H1 (cell line): ENCODE data around the gene OLA1. TPM values are rescaled to one million over a fixed set of nuclear protein-coding genes. Genes with fewer than 3 reads are reported as not detected.

Experiments used
- CTCF ChIA-PET: fragments of 300-600 bp; sonication (Branson Sonifier 250); formaldehyde crosslinking; loops from one replicate; lab custom pipeline; 2021; ENCODE audit not compliant: partially characterized antibody; lab: Charles Lee
- POLR2A ChIA-PET: fragments of 300-600 bp; sonication (Branson Sonifier 250); formaldehyde crosslinking; loops from one replicate; lab custom pipeline; 2021; ENCODE audit warnings: inconsistent platforms; ENCODE audit not compliant: partially characterized antibody; lab: Charles Lee
- DNase-seq, 2 experiments: peaks; one replicate each; pipeline versions ENCODE4 v3.0.0 to v3.0.0-alpha.2; 2010 to 2022; ENCODE audit warnings: low spot score in 2 of 2, low read depth in 1 of 2, mixed read lengths in 1 of 2
- FAIRE-seq: peaks from 2 replicates; lab custom pipeline; 2011; peaks lifted over from hg19 to GRCh38; lab: Jason Lieb, UNC
- H2AFZ ChIP-seq: 2 replicates; pipeline ENCODE4 v1.8.1; 2012; ENCODE audit warnings: low read length, inconsistent platforms
- H2AK5ac ChIP-seq: 2 replicates; pipeline ENCODE4 v1.6.1; 2013; ENCODE audit warnings: low read depth, low read length
- H2BK120ac ChIP-seq: replicated peaks from 2 replicates; pipeline ENCODE3; 2013; ENCODE audit warnings: low read depth, low read length, inconsistent platforms
- H2BK12ac ChIP-seq: 2 replicates; pipeline ENCODE4 v1.6.1; 2013; ENCODE audit warnings: low read depth, low read length
- H2BK15ac ChIP-seq: 2 replicates; pipeline ENCODE4 v1.6.1; 2013; ENCODE audit warnings: low read length
- H2BK20ac ChIP-seq: 2 replicates; pipeline ENCODE4 v1.6.1; 2013; ENCODE audit warnings: low read length
- H2BK5ac ChIP-seq: 2 replicates; pipeline ENCODE4 v1.6.1; 2013; ENCODE audit warnings: low read depth, low read length
- H3K14ac ChIP-seq: 2 replicates; pipeline ENCODE4 v1.6.1; 2013; ENCODE audit warnings: inconsistent platforms; ENCODE audit not compliant: insufficient read length
- H3K18ac ChIP-seq: 2 replicates; pipeline ENCODE4 v1.6.1; 2013; ENCODE audit warnings: low read length; ENCODE audit errors: extremely low read depth
- H3K23ac ChIP-seq: 2 replicates; pipeline ENCODE4 v1.6.1; 2013; ENCODE audit warnings: inconsistent platforms; ENCODE audit not compliant: insufficient read length
- H3K23me2 ChIP-seq: 2 replicates; pipeline ENCODE4 v1.6.1; 2013; ENCODE audit warnings: low read depth, low read length
- H3K27ac ChIP-seq: 2 replicates; pipeline ENCODE4 v1.6.1; 2011; ENCODE audit warnings: low read depth, low read length, inconsistent platforms
- H3K27me3 ChIP-seq, 4 experiments: replicated peaks in 1 of 4; 1 replicate in 1 of 4; 2 replicates in 3 of 4; pipeline versions ENCODE4 v1.6.1 to v1.8.1; 2011 to 2013; ENCODE audit warnings: low read length in 3 of 4, mild to moderate bottlenecking in 3 of 4, inconsistent platforms in 2 of 4, mixed read lengths in 2 of 4, moderate library complexity in 1 of 4; ENCODE audit not compliant: control insufficient read depth in 3 of 4, insufficient read depth in 3 of 4; ENCODE audit errors: extremely low read depth in 1 of 4
- H3K36me3 ChIP-seq, 4 experiments: 2 replicates each; pipeline versions ENCODE4 v1.6.1 to v1.8.1; 2011 to 2013; ENCODE audit warnings: mild to moderate bottlenecking in 4 of 4, low read length in 3 of 4, moderate library complexity in 2 of 4, control low read depth in 1 of 4, inconsistent platforms in 1 of 4; ENCODE audit not compliant: insufficient read depth in 4 of 4, control insufficient read depth in 2 of 4
- H3K4ac ChIP-seq: replicated peaks from 2 replicates; pipeline ENCODE3; 2013; ENCODE audit warnings: low read length, low read depth, mixed read lengths, inconsistent platforms; ENCODE audit not compliant: insufficient read length
- H3K4me1 ChIP-seq, 4 experiments: replicated peaks in 1 of 4; 1 replicate in 1 of 4; 2 replicates in 3 of 4; pipeline versions ENCODE4 v1.6.1 to v1.8.1; 2011 to 2013; ENCODE audit warnings: low read length in 3 of 4, inconsistent platforms in 2 of 4, mixed read lengths in 1 of 4; ENCODE audit not compliant: insufficient read depth in 4 of 4, control insufficient read depth in 3 of 4
- H3K4me2 ChIP-seq, 2 experiments: 2 replicates each; pipeline versions ENCODE4 v1.6.1 to v1.8.1; 2011 to 2013; ENCODE audit warnings: low read depth in 2 of 2, low read length in 2 of 2, control low read depth in 1 of 2, inconsistent platforms in 1 of 2, mild to moderate bottlenecking in 1 of 2; ENCODE audit not compliant: insufficient read depth in 1 of 2
- H3K4me3 ChIP-seq, 4 experiments: fragments of 200-600, 300-600 bp in 1 of 4; sonication (generic), shearing (Covaris generic), sonication (Bioruptor Twin) in 1 of 4; 2 replicates each; pipeline versions ENCODE4 v1.5.1 to v1.8.1; 2011 to 2016; ENCODE audit warnings: low read length in 4 of 4, low read depth in 3 of 4, control low read depth in 2 of 4, inconsistent platforms in 2 of 4, mild to moderate bottlenecking in 2 of 4, mixed read lengths in 1 of 4, moderate library complexity in 1 of 4; ENCODE audit not compliant: insufficient read depth in 2 of 4; ENCODE audit errors: extremely low read depth in 1 of 4
- H3K56ac ChIP-seq: replicated peaks from 2 replicates; pipeline ENCODE3; 2013; ENCODE audit warnings: low read depth, mild to moderate bottlenecking, mixed read lengths, low read length, inconsistent platforms; ENCODE audit not compliant: insufficient read length
- H3K79me1 ChIP-seq: 2 replicates; pipeline ENCODE4 v1.6.1; 2013; ENCODE audit warnings: low read depth, low read length, control low read depth
- H3K79me2 ChIP-seq, 2 experiments: 2 replicates each; pipeline versions ENCODE4 v1.6.1 to v1.8.1; 2012 to 2013; ENCODE audit warnings: low read length in 2 of 2, mild to moderate bottlenecking in 2 of 2, inconsistent platforms in 1 of 2; ENCODE audit not compliant: insufficient read depth in 2 of 2, control insufficient read depth in 1 of 2
- H3K9ac ChIP-seq, 4 experiments: replicated peaks in 1 of 4; 1 replicate in 1 of 4; 2 replicates in 3 of 4; pipeline versions ENCODE4 v1.6.1 to v1.8.1; 2011 to 2013; ENCODE audit warnings: low read depth in 3 of 4, low read length in 3 of 4, control low read depth in 2 of 4, mild to moderate bottlenecking in 2 of 4, moderate library complexity in 2 of 4, inconsistent platforms in 1 of 4; ENCODE audit errors: extremely low read depth in 1 of 4
- H3K9me3 ChIP-seq, 2 experiments: 2 replicates each; pipeline versions ENCODE4 v1.6.1 to v1.8.1; 2012 to 2013; ENCODE audit warnings: mild to moderate bottlenecking in 2 of 2, moderate library complexity in 2 of 2, control low read depth in 1 of 2, inconsistent platforms in 1 of 2, low read depth in 1 of 2, low read length in 1 of 2, mixed read lengths in 1 of 2; ENCODE audit not compliant: insufficient read depth in 2 of 2
- H4K20me1 ChIP-seq, 2 experiments: replicated peaks in 1 of 2; 2 replicates each; pipeline versions ENCODE3 to v1.8.1; 2011 to 2013; ENCODE audit warnings: inconsistent platforms in 2 of 2, low read length in 2 of 2, mild to moderate bottlenecking in 1 of 2; ENCODE audit not compliant: insufficient read depth in 2 of 2, control insufficient read depth in 1 of 2
- H4K5ac ChIP-seq: 2 replicates; pipeline ENCODE4 v1.6.1; 2013; ENCODE audit warnings: low read length, low read depth, mixed read lengths, inconsistent platforms; ENCODE audit not compliant: insufficient read length
- H4K8ac ChIP-seq: 2 replicates; pipeline ENCODE4 v1.8.0; 2013; ENCODE audit warnings: mild to moderate bottlenecking, moderate library complexity, low read length, inconsistent platforms; ENCODE audit not compliant: insufficient read depth; ENCODE audit errors: extremely low read depth
- H4K91ac ChIP-seq: replicated peaks from 2 replicates; pipeline ENCODE3; 2013; ENCODE audit warnings: low read length, mixed read lengths, inconsistent platforms; ENCODE audit not compliant: insufficient read length
- CBX8 ChIP-seq: fragments of 300-800, 300-1000 bp; sonication (generic); IDR thresholded peaks from 2 replicates; pipeline ENCODE4 v1.7.1; 2016; ENCODE audit warnings: low read depth, low read length, borderline replicate concordance
- EP300 ChIP-seq, 2 experiments: IDR thresholded peaks; 1 replicate in 1 of 2; 2 replicates in 1 of 2; pipeline ENCODE4 v1.6.1; 2011 to 2012; ENCODE audit warnings: low read depth in 2 of 2, low read length in 2 of 2, mild to moderate bottlenecking in 2 of 2, borderline replicate concordance in 1 of 2, inconsistent platforms in 1 of 2, moderate library complexity in 1 of 2
- NANOG ChIP-seq: IDR thresholded peaks from 2 replicates; pipeline ENCODE4 v1.6.1; 2011; ENCODE audit warnings: low read length, low read depth, mild to moderate bottlenecking, inconsistent platforms; ENCODE audit not compliant: insufficient read depth, poor library complexity, severe bottlenecking
- PHF8 ChIP-seq: fragments of 200-600 bp; sonication (generic); conservative IDR thresholded peaks from 2 replicates; pipeline ENCODE4 v1.7.1; 2012; ENCODE audit warnings: low read depth, mild to moderate bottlenecking, inconsistent platforms, low read length, moderate library complexity
- RAD21 ChIP-seq, 2 experiments: IDR thresholded peaks in 1 of 2; conservative IDR thresholded peaks in 1 of 2; 2 replicates each; pipeline ENCODE4 v1.6.1; 2011; ENCODE audit warnings: low read depth in 2 of 2, low read length in 2 of 2, improper control_type of control experiment in 1 of 2, inconsistent platforms in 1 of 2, mild to moderate bottlenecking in 1 of 2, moderate library complexity in 1 of 2
- RBBP5 ChIP-seq: IDR thresholded peaks from 2 replicates; pipeline ENCODE4 v1.7.1; 2012; ENCODE audit warnings: low read depth, mild to moderate bottlenecking, inconsistent platforms, low read length, moderate library complexity, borderline replicate concordance
- RNF2 ChIP-seq: fragments of 200-900, 300-1000 bp; sonication (generic); IDR thresholded peaks from 2 replicates; pipeline ENCODE4 v1.7.1; 2016; ENCODE audit warnings: borderline replicate concordance, low read depth, mild to moderate bottlenecking, antibody characterized with exemption, low read length; ENCODE audit not compliant: poor library complexity, severe bottlenecking; ENCODE audit errors: missing control alignments
- SAP30 ChIP-seq: fragments of 300-600 bp; sonication (generic); IDR thresholded peaks from 2 replicates; pipeline ENCODE4 v1.7.1; 2012; ENCODE audit warnings: low read length, moderate library complexity, mild to moderate bottlenecking, inconsistent platforms; ENCODE audit not compliant: insufficient read depth, insufficient replicate concordance
- TAF1 ChIP-seq: IDR thresholded peaks from 2 replicates; pipeline ENCODE4 v1.6.1; 2011; ENCODE audit warnings: mild to moderate bottlenecking, low read depth, low read length
- WGBS, 2 experiments: shearing (Covaris generic) in 1 of 2; methylation state at CpG; one replicate each; pipeline versions ENCODE4 v1.1.6 to v1.1.7; 2013 to 2015; ENCODE audit warnings: low lambda C conversion rate in 2 of 2, mixed read lengths in 2 of 2, inconsistent platforms in 1 of 2, low coverage in 1 of 2, missing lambda C conversion rate in 1 of 2; ENCODE audit not compliant: insufficient replicate concordance in 2 of 2, insufficient coverage in 1 of 2, insufficient read length in 1 of 2; ENCODE audit errors: extremely low coverage in 1 of 2, missing lambda C conversion rate in 1 of 2; 5-methylcytosine and 5-hydroxymethylcytosine counted together
- polyA plus RNA-seq, 7 experiments: library from polyadenylated mRNA; depleted of rRNA in 3 of 7; stranded (reverse) in 5 of 7; unstranded in 2 of 7; fragments of >200 nt in 5 of 7; fragments of 200-250 nt in 2 of 7; gene quantifications; 1 replicate in 5 of 7; 2 replicates in 1 of 7; 4 replicates in 1 of 7; pipeline versions ENCODE4 v1.2.1 to v1.2.3, GENCODE V29; 2011 to 2013; ENCODE audit warnings: missing spikeins in 2 of 7, mixed read lengths in 2 of 7
- total RNA-seq: library from RNA; stranded (reverse); fragmentation: NEBNext Ultra II Directional; extraction: Animal tissue kit (Norgen Biotek cat#: 25700); gene quantifications from 2 replicates; pipeline ENCODE4 v1.2.1, GENCODE V29; 2021

OLA1 gene
- total and polyA plus RNA-seq, 2 of the 8 experiments (the other 6 are each of a cell fraction or from before 2014, with no cell fraction given), result 39.3 to 158 TPM

- Histone ChIP-seq H4K8ac (no peak overlapping the region), H2AK5ac (no peak overlapping the region), H2BK120ac (no peak overlapping the region), H3K79me1 (no peaks in the 10 kb centered on the region; the same call in 1 of the 2 replicates), H2BK15ac (no peak overlapping the region), H3K9me3 (peaks cover 5 to 6% of the 10 kb centered on the region in 2 experiments; a peak in 2 of 4 replicates), H2BK20ac (no peak overlapping the region), H3K4me1 (no peaks in the 10 kb centered on the region), H3K23me2 (no peaks in the 10 kb centered on the region), H2BK12ac (no peak overlapping the region), H4K5ac (no peak overlapping the region), H3K4me2 (no peak overlapping the region), H3K56ac (no peak overlapping the region), H3K36me3 (peaks cover 0 to 8% (median 3%) of the 10 kb centered on the region in 4 experiments; a peak in 3 of 8 replicates), H2BK5ac (no peak overlapping the region), H3K27ac (no peak overlapping the region), H3K27me3 (no peaks in the 10 kb centered on the region), H3K9ac (no peak overlapping the region), H3K14ac (no peak overlapping the region), H3K18ac (no peak overlapping the region), H3K23ac (no peak overlapping the region), H3K4me3 (no peak overlapping the region), H4K20me1 (no peaks in the 10 kb centered on the region), H4K91ac (no peak overlapping the region), H3K4ac (no peak overlapping the region), H3K79me2 (no peaks in the 10 kb centered on the region), H2AFZ (no peak overlapping the region)
- ChIA-PET CTCF (interaction anchor here (0.9 to 2.6 kb wide), 26 partner anchors 8 to 206 kb away, joined by 3 to 14 read pairs (median 4); no protein-coding TSS in a partner anchor), POLR2A (no interaction called here)
- FAIRE-seq (peak; percentile 72), DNase-seq (no peak)
- 82% methylated on average over 4 of the region's 4 CpGs; no CpG with 5 or more reads in 1 of the 2 experiments for WGBS, 2 experiments
- no peak for TF ChIP-seq PHF8
- no peak for TF ChIP-seq NANOG
- no peak for TF ChIP-seq RBBP5
- TF ChIP-seq RAD21 (IDR thresholded peaks at IDR 0.05 in 1 of 2, conservative IDR thresholded peaks at IDR 0.05 in 1 of 2; ENCODE audit: low read depth in 2 of 2, low read length in 2 of 2), result peak; percentile 48 to 64; a peak in 3 of 4 replicates
- no peak for TF ChIP-seq RNF2
- no peak for TF ChIP-seq TAF1
- TF ChIP-seq EP300 (IDR thresholded peaks at IDR 0.05; ENCODE audit: borderline replicate concordance in 1 of 2, low read depth in 2 of 2, low read length in 2 of 2), result no peak
- no peak for TF ChIP-seq CBX8
- TF ChIP-seq SAP30, result no peak
Measured at GRCh38 chr2:174138161-174138560, 110.2 kb downstream of the OLA1 start.
